Measurements from ENCODE around the gene OR10H1.

- TF ChIP-seq CTCF (IDR thresholded peaks at IDR 0.05), result no peak
- no peak for TF ChIP-seq POLR2A (IDR thresholded peaks at IDR 0.05)
Observed at GRCh38 chr19:15840833-15841232, 25.4 kb upstream of the OR10H1 start.
